Right atrium auricular region (tissue), 2 donors: ENCODE data around the gene CD226. TPM values are rescaled to one million over a fixed set of nuclear protein-coding genes. Genes with fewer than 3 reads are reported as not detected.

Source experiments
- DNase-seq: peaks from one replicate; pipeline ENCODE4 v3.0.0-alpha.2; 2019; ENCODE audit warnings: low spot score
- H3K27ac ChIP-seq, 2 donors: fragments of 200-600 bp; sonication (generic); 1 replicate in 1 of 2; 2 replicates in 1 of 2; pipeline ENCODE4 v1.5.1; 2016 to 2019
- H3K27me3 ChIP-seq, 2 donors: fragments of 200-600 bp; sonication (generic); one replicate each; pipeline versions ENCODE4 v1.5.1 to v1.6.0; 2017 to 2019
- H3K36me3 ChIP-seq: fragments of 200-600 bp; sonication (generic); one replicate; pipeline ENCODE4 v1.5.1; 2016
- H3K4me1 ChIP-seq, 2 donors: fragments of 200-600 bp; sonication (generic); one replicate each; pipeline versions ENCODE4 v1.5.1 to v1.6.0; 2017 to 2019
- H3K4me3 ChIP-seq, 2 donors: fragments of 200-600 bp; sonication (generic); 1 replicate in 1 of 2; 2 replicates in 1 of 2; pipeline ENCODE4 v1.5.1; 2017 to 2019; ENCODE audit warnings: mild to moderate bottlenecking in 1 of 2, moderate library complexity in 1 of 2
- H3K9me3 ChIP-seq, 2 donors: fragments of 200-600 bp; sonication (generic); one replicate each; pipeline ENCODE4 v1.5.1; 2019
- total RNA-seq, 2 donors: library from RNA; depleted of rRNA; stranded (reverse); fragments of >200 nt; gene quantifications; one replicate each; pipeline ENCODE4 v1.1.0, GENCODE V29; 2016
- TF ChIP-seq, protein P1 (sequence below), 2 donors: fragments of 200-600 bp; sonication (generic); IDR thresholded peaks; one replicate each; pipeline ENCODE4 v1.5.1; 2019; ENCODE audit warnings: antibody characterized with exemption in 2 of 2

CD226 gene
- total RNA-seq, 2 donors from 2014 or later: 0.22 to 1.3 TPM

DNA sequence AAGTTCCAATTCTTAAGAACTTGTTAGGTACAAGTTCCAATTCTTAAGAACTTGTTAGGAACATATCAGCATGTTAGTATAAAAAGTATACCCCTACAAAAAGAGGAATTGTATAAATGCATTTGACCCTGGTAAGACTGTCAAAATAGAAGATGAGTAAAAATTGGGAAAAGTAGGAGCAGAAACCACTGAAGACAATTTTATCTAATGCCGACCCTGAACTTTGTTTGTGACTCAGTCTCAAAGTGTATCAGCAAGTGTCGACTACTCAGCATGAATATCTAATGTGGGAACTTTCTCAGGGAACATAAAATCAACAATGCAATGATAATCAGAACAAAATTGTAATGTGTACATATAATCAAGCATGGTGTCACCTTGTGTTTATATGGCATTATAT, 583 bp upstream of the CD226 start:
- Histone ChIP-seq H3K4me1 (peaks cover 3 to 5% of the 10 kb centered on the region in 2 donors), H3K36me3 (no peaks in the 10 kb centered on the region), H3K27me3 (no peaks in the 10 kb centered on the region), H3K27ac (no peak overlapping the region), H3K9me3 (no peaks in the 10 kb centered on the region), H3K4me3 (no peak overlapping the region)
- no peak for DNase-seq
- TF ChIP-seq, protein P1, sequence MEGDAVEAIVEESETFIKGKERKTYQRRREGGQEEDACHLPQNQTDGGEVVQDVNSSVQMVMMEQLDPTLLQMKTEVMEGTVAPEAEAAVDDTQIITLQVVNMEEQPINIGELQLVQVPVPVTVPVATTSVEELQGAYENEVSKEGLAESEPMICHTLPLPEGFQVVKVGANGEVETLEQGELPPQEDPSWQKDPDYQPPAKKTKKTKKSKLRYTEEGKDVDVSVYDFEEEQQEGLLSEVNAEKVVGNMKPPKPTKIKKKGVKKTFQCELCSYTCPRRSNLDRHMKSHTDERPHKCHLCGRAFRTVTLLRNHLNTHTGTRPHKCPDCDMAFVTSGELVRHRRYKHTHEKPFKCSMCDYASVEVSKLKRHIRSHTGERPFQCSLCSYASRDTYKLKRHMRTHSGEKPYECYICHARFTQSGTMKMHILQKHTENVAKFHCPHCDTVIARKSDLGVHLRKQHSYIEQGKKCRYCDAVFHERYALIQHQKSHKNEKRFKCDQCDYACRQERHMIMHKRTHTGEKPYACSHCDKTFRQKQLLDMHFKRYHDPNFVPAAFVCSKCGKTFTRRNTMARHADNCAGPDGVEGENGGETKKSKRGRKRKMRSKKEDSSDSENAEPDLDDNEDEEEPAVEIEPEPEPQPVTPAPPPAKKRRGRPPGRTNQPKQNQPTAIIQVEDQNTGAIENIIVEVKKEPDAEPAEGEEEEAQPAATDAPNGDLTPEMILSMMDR (IDR thresholded peaks at IDR 0.05): no peak

DNA sequence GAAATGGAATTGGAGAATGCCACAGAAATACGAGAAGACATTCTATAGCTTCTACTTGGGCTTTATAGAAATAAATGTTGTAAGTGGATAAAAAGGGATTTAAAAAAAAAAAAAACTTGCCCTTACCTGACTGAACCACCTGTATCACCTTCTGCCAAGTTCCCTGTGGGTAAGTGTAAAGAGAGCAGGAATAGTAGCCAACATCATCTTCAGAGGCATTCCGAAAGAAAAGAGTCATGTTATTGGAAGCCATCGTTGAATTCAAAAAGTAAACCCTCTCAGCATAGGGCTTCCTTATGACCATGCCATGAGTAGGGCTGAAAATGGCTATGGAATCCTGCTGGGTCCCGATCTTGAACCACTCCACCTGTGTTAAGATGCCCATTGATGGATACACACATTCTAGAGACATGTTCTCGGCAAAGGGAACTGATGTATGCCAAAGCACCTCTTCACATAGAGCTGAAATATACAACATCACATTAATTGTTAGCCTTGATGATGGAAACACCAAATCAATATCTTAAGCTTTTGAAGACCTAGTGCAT, 991 bp downstream of the CD226 start:
- H3K9me3 ChIP-seq: no peaks in the 10 kb centered on the region
- no peaks in the 10 kb centered on the region for H3K27me3 ChIP-seq
- H3K4me1 ChIP-seq: peaks cover 3 to 5% of the 10 kb centered on the region in 2 donors
- no peak overlapping the region for H3K4me3 ChIP-seq
- H3K36me3 ChIP-seq: no peaks in the 10 kb centered on the region
- no peak overlapping the region for H3K27ac ChIP-seq
- DNase-seq: no peak
- TF ChIP-seq, protein P1 (IDR thresholded peaks at IDR 0.05): no peak

DNA sequence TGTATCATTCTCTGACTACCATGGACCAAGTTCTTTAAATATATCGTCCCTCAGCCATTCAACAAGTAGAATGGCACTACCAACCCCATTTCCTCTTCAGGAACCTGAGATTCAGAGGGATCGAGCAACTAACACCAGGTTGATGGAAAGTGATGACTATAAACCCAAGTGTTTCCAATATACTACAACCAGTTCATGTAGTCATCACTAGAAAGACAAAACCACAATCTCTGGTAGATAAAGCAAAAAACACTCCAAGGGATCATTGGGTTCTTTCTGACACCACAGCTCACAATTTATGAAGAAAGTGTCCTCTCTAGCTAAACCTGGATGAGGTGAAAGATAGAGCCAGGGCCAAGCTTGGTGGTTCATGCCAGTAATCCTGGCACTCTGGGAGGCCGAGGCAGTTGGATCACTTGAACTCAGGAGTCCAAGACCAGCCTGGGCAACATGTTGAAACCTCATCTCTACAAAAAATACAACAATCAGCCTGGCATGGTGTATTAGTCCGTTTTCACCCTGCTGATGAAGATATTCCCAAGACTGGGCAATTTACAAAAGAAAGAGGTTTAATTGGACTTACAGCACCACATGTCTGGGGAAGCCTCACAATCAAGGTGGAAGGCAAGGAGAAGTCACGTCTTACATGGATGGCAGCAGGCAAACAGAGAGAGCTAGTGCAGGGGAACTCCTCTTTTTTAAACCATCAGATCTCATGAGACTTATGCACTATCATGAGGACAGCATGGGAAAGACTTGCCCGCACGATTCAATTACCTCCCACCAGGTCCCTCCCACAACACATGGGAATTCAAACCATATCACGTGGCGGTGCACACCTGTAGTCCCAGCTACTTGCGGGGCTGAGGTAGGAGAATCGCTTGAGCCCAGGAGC, 2.2 kb downstream of the CD226 start:
- Histone ChIP-seq H3K9me3 (no peaks in the 10 kb centered on the region), H3K27me3 (no peaks in the 10 kb centered on the region), H3K27ac (no peak overlapping the region), H3K36me3 (no peaks in the 10 kb centered on the region), H3K4me3 (no peak overlapping the region), H3K4me1 (peaks cover 3 to 5% of the 10 kb centered on the region in 2 donors)
- TF ChIP-seq, protein P1 (IDR thresholded peaks at IDR 0.05): no peak
- no peak for DNase-seq

DNA sequence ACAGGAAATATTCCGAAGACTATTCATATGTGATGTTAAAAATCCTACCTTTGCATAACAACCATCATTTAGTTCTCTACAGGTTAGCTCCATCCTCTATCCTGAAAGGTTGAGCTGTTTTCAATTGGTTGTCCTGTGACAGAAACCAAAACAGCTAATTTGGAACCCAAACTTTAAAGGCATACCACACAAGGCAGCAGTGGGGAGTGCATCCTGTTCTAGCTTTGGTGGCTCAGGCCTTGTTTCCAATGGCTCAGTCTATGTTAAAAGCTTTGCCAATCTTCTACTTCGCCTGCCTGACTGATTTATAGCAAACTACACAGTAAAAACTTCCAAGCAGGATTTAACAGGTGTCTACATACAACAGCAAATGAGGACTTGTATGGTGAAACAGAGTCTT, 3.2 kb downstream of the CD226 start:
- H3K27ac ChIP-seq: no peak overlapping the region
- no peaks in the 10 kb centered on the region for H3K27me3 ChIP-seq
- H3K4me1 ChIP-seq: peaks cover 3% of the 10 kb centered on the region in 2 donors
- no peak overlapping the region for H3K4me3 ChIP-seq
- no peak for DNase-seq
- no peaks in the 10 kb centered on the region for H3K36me3 ChIP-seq
- TF ChIP-seq, protein P1 (IDR thresholded peaks at IDR 0.05): no peak
- no peaks in the 10 kb centered on the region for H3K9me3 ChIP-seq

DNA sequence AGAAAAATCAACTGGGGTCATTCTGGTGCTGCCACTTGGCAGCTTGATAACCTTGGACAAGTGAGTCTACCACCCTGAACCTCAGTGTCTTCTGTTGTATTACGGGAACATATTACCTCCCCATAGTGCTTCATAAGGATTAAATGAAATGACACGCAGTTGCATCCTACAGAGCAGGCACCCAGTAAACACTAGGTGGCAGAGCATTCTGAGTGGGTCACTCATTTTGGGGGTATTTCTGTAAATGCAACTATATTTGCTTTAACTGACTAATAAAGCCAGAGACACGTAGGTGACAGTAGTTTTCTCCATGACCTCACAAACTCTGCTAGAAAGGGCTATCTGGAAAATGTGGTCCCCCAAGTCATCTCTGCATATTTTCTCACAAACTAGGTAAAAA, 4.7 kb downstream of the CD226 start:
- H3K4me1 ChIP-seq: no peaks in the 10 kb centered on the region
- H3K36me3 ChIP-seq: no peaks in the 10 kb centered on the region
- H3K9me3 ChIP-seq: no peaks in the 10 kb centered on the region
- H3K4me3 ChIP-seq: no peak overlapping the region
- no peak overlapping the region for H3K27ac ChIP-seq
- TF ChIP-seq, protein P1 (IDR thresholded peaks at IDR 0.05): no peak
- no peaks in the 10 kb centered on the region for H3K27me3 ChIP-seq
- DNase-seq: no peak
